Natural killer cell (primary cell): ENCODE results near the gene ZMIZ1. TPM values are rescaled to one million over a fixed set of nuclear protein-coding genes. Genes with fewer than 3 reads are reported as not detected.
A peak's percentile ranks its signal among the peaks of the same experiment; 100 is the strongest.

Source experiments
- ATAC-seq, 3 donors: fragments of 150-1000 bp in 2 of 3; fragments of 200-7000 bp in 1 of 3; cut with Tn5 transposase; 1 replicate in 1 of 3; 2 replicates in 2 of 3; pipeline ENCODE4 v1.10.0; 2021; ENCODE audit warnings: mild to moderate bottlenecking in 2 of 3, moderate library complexity in 2 of 3
- DNase-seq, 2 donors: peaks; one replicate each; pipeline versions ENCODE4 v3.0.0 to v3.0.0-alpha.2; 2013 to 2021; ENCODE audit warnings: mixed read lengths in 1 of 2
- H3K27ac ChIP-seq: one replicate; pipeline ENCODE4 v1.5.1; 2013; ENCODE audit warnings: mild to moderate bottlenecking, low read length
- H3K27me3 ChIP-seq: one replicate; pipeline ENCODE4 v1.6.1; 2013; ENCODE audit warnings: low read length; ENCODE audit not compliant: control insufficient read depth, insufficient read depth
- H3K36me3 ChIP-seq: one replicate; pipeline ENCODE4 v1.6.1; 2013; ENCODE audit warnings: low read length; ENCODE audit not compliant: control insufficient read depth, insufficient read depth
- H3K4me1 ChIP-seq: one replicate; pipeline ENCODE4 v1.6.1; 2013; ENCODE audit warnings: low read length; ENCODE audit not compliant: control insufficient read depth, insufficient read depth
- H3K4me3 ChIP-seq: one replicate; pipeline ENCODE4 v1.5.1; 2013; ENCODE audit warnings: low read length
- H3K9me3 ChIP-seq: one replicate; pipeline ENCODE4 v1.6.1; 2013; ENCODE audit warnings: low read length; ENCODE audit not compliant: control insufficient read depth, insufficient read depth
- H3K27ac Mint-ChIP-seq, 2 donors: one replicate each; pipeline ENCODE4 v1.8.0; 2022; ENCODE audit warnings: mild to moderate bottlenecking in 2 of 2, mixed read lengths in 2 of 2, moderate library complexity in 1 of 2
- H3K27me3 Mint-ChIP-seq, 2 donors: one replicate each; pipeline ENCODE4 v1.8.0; 2022; ENCODE audit warnings: low read depth in 2 of 2, mixed read lengths in 2 of 2
- H3K36me3 Mint-ChIP-seq: one replicate; pipeline ENCODE4 v1.8.0; 2022; ENCODE audit warnings: mixed read lengths
- H3K4me1 Mint-ChIP-seq, 2 donors: one replicate each; pipeline ENCODE4 v1.8.0; 2022; ENCODE audit warnings: mixed read lengths in 2 of 2
- H3K4me3 Mint-ChIP-seq: one replicate; pipeline ENCODE4 v1.8.0; 2022; ENCODE audit warnings: mild to moderate bottlenecking, moderate library complexity, mixed read lengths
- H3K9me3 Mint-ChIP-seq, 2 donors: one replicate each; pipeline ENCODE4 v1.8.0; 2022; ENCODE audit warnings: mixed read lengths in 2 of 2
- CTCF ChIP-seq: fragments of 200-600 bp; IDR thresholded peaks from one replicate; pipeline ENCODE4 v1.8.0; 2022; ENCODE audit warnings: antibody characterized with exemption
- WGBS: methylation state at CpG from one replicate; pipeline ENCODE4 v1.1.7; 2013; ENCODE audit warnings: missing lambda C conversion rate; ENCODE audit not compliant: insufficient coverage; 5-methylcytosine and 5-hydroxymethylcytosine counted together
- intact Hi-C: fragments of 100-400 bp; cut with micrococcal nuclease; formaldehyde crosslinking; loops from one replicate; pipeline ENCODE4 v1.14.2; 2022
- total RNA-seq, 4 donors: library from RNA; stranded (reverse); fragments of 120-200 nt in 1 of 4; gene quantifications; one replicate each; pipeline versions ENCODE4 v1.2.3 to v1.2.4, GENCODE V29; 2013 to 2022

Gene ZMIZ1
- total RNA-seq, 3 donors from 2014 or later (not counting 1 experiment from before 2014, with no cell fraction given): 36.5 to 51.5 (median 37.9) TPM

GRCh38 chr10:79086822-79087221 lies 18.1 kb downstream of the ZMIZ1 start:
- H3K9me3 Mint-ChIP-seq: no peaks in the 10 kb centered on the region
- H3K4me1 Mint-ChIP-seq: peaks cover 53 to 75% of the 10 kb centered on the region in 2 donors
- 83% methylated on average over 1 of the region's 2 CpGs for WGBS
- H3K36me3 Mint-ChIP-seq: no peaks in the 10 kb centered on the region
- Histone ChIP-seq H3K4me1 (peaks cover 63% of the 10 kb centered on the region), H3K27ac (no peak overlapping the region), H3K4me3 (no peak overlapping the region), H3K27me3 (no peaks in the 10 kb centered on the region), H3K36me3 (no peaks in the 10 kb centered on the region), H3K9me3 (no peaks in the 10 kb centered on the region)
- ATAC-seq: no peak
- H3K27ac Mint-ChIP-seq: no peak overlapping the region
- DNase-seq: no peak
- intact Hi-C loops: no loop called here
- TF ChIP-seq CTCF: no peak
- no peaks in the 10 kb centered on the region for H3K27me3 Mint-ChIP-seq
- H3K4me3 Mint-ChIP-seq: no peak overlapping the region

DNA sequence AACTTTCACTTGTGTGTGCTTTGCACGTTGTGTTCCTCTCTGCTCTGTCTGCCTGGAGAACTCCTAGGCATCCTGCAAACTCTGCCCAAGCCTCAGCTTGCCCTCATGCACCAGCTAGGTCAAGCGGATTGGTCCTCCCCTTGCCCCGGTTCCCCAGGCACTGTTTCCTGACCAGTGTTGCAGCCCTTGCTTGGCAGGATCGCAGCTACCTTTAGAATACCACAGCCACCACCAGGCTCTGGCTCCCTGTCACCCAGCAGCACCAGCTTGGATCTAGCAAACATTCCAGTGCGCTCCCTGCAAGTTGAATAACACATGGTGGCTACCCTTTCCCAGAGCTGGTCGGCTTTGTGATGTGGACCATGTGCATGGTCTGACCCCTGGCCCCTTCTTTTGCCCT lies 19.0 kb downstream of the ZMIZ1 start:
- H3K27ac Mint-ChIP-seq: peak overlapping the region in 1 of 2 donors; percentile 57
- H3K9me3 Mint-ChIP-seq: no peaks in the 10 kb centered on the region

GRCh38 chr10:79088176-79088575 lies 19.4 kb downstream of the ZMIZ1 start:
- Histone ChIP-seq H3K4me1 (peaks cover 56% of the 10 kb centered on the region), H3K27me3 (no peaks in the 10 kb centered on the region), H3K36me3 (no peaks in the 10 kb centered on the region), H3K27ac (no peak overlapping the region), H3K9me3 (no peaks in the 10 kb centered on the region), H3K4me3 (no peak overlapping the region)
- ATAC-seq: no peak
- Mint-ChIP-seq H3K36me3 (no peaks in the 10 kb centered on the region), H3K9me3 (no peaks in the 10 kb centered on the region), H3K27me3 (no peaks in the 10 kb centered on the region), H3K4me1 (peaks cover 52 to 80% of the 10 kb centered on the region in 2 donors), H3K27ac (no peak overlapping the region), H3K4me3 (no peak overlapping the region)
- 83% methylated on average over 8 of the region's 8 CpGs for WGBS
- TF ChIP-seq CTCF: no peak
- intact Hi-C loops: no loop called here
- DNase-seq: no peak

More for the DNA sequence above, 19.0 kb downstream of the ZMIZ1 start:
- peaks cover 60% of the 10 kb centered on the region for H3K4me1 ChIP-seq
- Mint-ChIP-seq H3K4me1 (peaks cover 55 to 81% of the 10 kb centered on the region in 2 donors), H3K4me3 (no peak overlapping the region), H3K27me3 (no peaks in the 10 kb centered on the region), H3K36me3 (no peaks in the 10 kb centered on the region)
- WGBS: 59% methylated on average over 6 of the region's 6 CpGs
- no peaks in the 10 kb centered on the region for H3K36me3 ChIP-seq
- no peaks in the 10 kb centered on the region for H3K27me3 ChIP-seq
- H3K4me3 ChIP-seq: no peak overlapping the region
- intact Hi-C loops: no loop called here
- TF ChIP-seq CTCF: no peak
- no peak overlapping the region for H3K27ac ChIP-seq
- DNase-seq (no peak), ATAC-seq (no peak)
- no peaks in the 10 kb centered on the region for H3K9me3 ChIP-seq

- ATAC-seq: no peak
- no peak for TF ChIP-seq CTCF
- intact Hi-C loops: no loop called here
- Histone ChIP-seq H3K4me1 (peaks cover 55% of the 10 kb centered on the region), H3K9me3 (no peaks in the 10 kb centered on the region), H3K4me3 (no peak overlapping the region), H3K27ac (no peak overlapping the region), H3K36me3 (no peaks in the 10 kb centered on the region), H3K27me3 (no peaks in the 10 kb centered on the region)
- Mint-ChIP-seq H3K27me3 (no peaks in the 10 kb centered on the region), H3K9me3 (no peaks in the 10 kb centered on the region), H3K4me1 (peaks cover 48 to 78% of the 10 kb centered on the region in 2 donors), H3K36me3 (no peaks in the 10 kb centered on the region), H3K4me3 (no peak overlapping the region), H3K27ac (no peak overlapping the region)
- no peak for DNase-seq
- WGBS: 78% methylated on average over 11 of the region's 15 CpGs
These were observed 20.0 kb downstream of the ZMIZ1 start for GRCh38 chr10:79088613-79089355.
